NOMO-1 (cell line): ENCODE measurements around the gene CCNJL.
"Not testable (repeated sequence)": the region's sequence is repeated elsewhere in the genome, so short reads cannot be mapped to it uniquely, and the experiment has no call there.

Source experiments
- DNase-seq, 2 experiments: peaks; one replicate each; lab custom pipeline; 2025; ENCODE audit not compliant: unreplicated experiment in 2 of 2; lab: John Stamatoyannopoulos, UW

CCNJL gene, protein sequence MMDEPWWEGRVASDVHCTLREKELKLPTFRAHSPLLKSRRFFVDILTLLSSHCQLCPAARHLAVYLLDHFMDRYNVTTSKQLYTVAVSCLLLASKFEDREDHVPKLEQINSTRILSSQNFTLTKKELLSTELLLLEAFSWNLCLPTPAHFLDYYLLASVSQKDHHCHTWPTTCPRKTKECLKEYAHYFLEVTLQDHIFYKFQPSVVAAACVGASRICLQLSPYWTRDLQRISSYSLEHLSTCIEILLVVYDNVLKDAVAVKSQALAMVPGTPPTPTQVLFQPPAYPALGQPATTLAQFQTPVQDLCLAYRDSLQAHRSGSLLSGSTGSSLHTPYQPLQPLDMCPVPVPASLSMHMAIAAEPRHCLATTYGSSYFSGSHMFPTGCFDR

DNA sequence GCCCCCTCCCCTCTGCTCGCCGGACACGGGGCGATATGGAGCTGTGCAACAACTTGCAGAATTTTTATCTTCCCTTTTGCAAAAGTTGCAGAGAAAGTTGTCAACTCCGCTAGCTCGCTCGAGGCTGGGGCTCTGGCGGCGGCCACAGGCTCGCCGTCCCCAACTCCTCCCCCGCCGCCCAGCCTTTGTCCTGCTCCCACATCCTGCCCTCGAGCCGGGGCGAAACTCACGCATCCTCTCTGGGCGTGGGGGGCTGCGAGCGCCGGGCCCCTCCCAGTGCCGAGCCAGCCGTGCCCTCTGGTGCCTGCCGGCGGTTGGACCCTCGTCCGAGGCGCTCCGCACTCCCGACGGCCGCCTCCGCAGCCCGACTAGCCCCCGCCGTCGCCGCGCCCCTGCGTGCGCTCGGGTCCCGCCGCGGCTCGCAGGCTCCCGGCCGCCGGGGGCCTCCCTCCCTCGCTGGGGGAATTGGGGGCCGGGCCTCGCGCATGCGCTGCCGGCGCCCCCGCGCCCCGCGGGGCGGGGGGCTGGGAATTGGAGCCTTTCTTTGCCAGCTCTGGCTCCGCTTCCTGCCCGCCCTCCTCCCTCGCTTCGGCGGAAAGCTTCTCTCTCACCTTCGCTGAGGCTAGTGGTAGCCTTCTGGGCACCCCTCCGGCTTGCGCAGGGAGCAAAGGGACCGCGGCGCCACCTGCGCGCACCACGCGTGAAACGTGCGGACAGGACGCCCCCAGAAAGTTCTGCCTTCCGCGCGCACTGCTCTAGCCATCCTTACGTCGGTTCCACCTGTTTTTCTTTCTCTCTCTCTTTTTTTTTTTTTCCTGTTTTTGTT is at the start of gene CCNJL:
Gene CCNJL, minus strand, starts transcription at position 431 of the 826 bp plus-strand sequence. CDS start 641 bp downstream, outside the sequence.
- peak in 1 of 2 experiments; percentile 7 for DNase-seq

DNA sequence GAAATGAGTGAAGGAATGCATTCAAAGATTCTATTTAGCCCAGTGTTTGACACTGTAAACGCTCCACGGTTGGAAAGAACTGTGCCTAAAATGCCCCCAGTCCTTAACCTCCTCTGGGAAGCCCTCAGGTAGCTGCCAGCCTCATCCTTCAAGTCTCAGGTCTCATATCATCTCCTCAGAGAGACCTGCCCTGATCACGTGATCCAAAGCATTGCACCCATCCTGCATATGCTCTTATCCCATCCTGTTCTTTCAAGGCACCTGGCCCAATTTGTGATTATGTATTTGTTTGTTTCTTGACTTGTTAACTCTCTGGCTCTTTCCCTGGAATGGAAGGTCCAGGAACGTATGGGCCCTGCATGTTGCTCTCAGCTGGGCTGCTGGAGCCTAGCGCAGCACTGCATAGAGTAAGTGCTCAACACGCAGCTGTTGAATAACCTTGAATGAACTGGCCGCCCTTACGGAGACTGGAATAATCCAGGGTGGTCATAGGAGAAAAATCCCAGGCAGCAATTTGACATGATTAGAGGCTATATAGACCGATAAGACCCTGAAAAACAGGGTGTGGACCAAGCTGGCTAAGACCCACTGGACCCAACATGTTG is 49.4 kb upstream of the CCNJL start:
- DNase-seq, result no peak

DNA sequence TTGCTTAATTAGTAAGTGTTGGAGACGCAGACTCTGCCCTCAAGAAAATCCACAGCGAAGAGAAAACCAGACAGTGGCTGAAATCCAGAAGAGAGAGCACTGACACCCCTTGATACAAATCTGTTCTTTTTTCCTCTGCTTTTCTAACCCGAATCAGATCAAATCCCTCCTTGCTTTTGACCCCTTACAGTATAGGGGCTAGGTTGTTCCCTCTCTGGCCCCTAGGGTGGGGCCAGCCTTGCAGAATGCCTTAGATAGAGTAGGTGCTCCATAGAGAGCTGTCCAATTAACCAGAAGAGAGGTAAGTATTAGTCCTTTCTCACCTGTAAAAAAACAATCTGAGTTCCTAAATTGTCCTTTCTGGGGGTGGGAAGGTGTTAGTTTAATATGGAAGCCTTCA is 47.9 kb upstream of the CCNJL start:
- no peak for DNase-seq

DNA sequence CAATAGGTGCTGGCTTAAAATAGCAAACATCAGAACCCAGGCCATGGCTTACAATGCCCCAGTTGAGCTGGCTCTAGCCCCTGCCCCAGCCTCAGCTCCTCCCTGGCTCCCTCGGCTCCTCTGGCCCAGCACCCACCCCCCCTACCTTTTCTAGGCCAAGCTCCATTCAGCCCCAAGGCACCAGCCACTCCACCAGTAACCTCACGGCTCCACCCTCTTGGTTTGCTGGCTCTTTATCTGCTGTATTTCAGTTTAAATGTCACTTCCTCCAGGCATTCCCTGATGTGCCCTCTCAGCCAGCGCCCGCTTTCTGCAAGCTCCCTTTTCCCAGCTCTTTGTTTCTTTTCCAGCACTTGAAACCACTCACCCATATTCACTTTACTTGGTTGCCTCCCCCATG is 47.5 kb upstream of the CCNJL start:
- DNase-seq, result no peak

DNA sequence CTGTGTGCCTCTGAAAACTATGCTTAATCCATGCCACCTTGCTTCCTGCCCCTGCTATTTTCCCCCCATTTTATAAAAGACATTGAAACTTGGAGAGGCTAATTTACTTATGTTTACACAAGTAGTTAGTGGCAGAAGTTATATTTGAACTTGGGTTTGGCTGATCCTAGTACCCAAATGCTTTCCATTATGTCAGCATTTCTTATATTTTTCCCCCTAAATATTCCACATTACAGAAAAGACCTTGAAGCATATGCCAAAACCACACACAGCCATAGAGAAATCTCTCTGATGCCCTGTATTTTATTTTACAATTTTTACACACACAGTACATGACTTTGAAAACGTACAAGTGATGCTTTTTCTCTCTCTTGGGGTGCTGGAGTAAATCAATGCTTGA is 46.9 kb upstream of the CCNJL start:
- DNase-seq, result no peak

DNA sequence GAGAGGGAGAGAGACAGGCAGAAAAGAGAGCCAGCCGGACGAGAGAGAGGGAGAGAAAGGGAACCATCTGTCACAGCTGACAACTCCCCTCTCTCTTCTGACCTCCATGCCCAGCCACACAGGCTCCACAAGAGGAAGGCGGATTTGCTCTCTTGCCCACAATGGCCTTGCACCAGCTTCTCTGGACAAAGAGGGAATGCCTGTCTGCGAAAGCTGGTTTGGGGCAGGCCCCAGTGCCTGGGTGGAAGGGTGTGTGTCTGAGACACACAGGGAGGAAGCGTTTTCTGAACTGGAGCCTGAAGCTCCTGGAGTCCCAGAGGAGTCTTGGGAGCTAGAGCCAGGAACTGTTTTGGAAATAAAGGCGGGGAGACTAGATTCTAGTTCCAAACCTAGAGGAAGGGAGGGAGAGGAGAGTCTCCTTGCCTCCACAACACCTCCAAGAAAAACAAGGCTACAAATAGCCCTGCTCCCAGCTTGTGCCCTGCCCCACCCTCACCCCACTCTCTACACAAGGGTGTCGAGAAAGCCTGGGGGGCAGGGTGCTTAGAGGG is 45.6 kb upstream of the CCNJL start:
- DNase-seq, result no peak

DNA sequence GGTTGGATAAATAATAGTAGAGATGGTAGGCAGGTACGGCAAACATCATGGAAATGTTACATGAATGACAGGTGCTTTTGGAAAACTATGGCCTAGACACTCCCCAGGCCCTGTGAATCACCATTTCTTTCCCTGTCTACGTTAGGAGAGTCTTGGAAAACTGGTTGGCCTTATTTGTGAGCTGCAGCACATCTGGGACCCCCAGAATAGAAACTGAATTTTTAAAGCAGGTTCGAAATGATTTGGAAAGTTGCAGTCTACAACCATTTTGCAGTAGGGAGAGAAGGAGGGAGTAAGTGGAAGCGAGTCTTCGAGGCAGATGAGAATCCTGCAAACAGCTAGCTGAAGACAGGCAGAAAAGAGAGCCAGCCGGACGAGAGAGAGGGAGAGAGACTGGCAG is 45.0 kb upstream of the CCNJL start:
- DNase-seq, result no peak

DNA sequence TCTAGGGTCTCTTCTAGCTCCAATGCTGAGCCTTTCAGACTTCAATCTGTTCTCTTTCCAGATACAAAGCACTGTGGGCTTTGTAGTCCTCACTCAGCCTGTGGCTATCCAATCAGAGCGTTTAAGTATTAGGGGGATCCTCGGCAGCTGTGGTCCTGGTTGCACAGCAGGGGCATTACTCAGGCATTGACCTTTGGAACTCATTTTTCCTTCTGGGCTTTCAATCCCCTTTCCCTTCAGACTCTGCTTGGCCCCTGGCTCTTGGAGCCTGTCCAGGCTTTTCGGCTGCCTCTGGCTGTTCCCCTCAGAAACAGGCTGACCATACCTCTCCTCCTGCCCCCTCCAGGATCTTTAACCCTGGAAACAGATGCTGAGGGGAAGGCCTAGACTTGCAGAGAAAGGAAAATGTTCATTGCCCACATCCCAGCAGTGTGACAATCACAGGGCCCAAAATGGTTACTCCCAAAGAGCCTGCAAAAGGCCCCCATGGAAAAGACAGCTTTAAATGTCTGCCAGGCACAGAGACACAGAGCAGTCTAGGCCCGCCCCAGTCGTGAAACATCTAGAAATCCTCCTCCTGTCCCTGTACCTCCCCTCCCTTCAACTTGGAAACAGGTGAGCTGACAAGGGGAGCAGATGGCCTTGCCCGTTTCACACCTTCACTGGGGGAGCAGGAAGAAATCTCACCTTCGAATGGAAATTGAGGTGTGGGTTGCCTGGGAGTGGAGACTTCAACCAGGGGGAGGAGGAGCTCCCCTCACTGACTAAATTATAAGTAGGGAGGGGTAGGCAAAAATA is 44.4 kb upstream of the CCNJL start:
- no peak for DNase-seq

DNA sequence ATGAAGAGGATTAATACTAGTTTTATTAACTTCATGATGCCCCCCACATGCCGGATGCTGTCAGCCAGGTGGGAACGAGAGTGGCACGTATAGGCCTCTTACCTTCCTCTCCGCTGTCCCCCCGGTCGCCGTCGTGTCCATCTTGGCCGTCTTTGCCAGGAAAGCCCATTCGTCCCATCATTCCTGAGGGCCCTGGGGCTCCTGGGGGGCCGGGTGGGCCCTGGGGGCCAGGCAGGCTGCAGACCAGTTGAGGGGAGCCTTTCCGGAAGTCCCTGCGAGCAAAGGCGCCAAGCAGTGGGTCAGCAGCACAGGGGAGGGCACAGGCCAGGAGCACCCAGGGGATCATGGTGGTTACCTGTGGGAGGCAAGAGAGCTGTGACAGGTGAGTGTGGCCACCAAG is 42.3 kb upstream of the CCNJL start:
- DNase-seq, result no peak

DNA sequence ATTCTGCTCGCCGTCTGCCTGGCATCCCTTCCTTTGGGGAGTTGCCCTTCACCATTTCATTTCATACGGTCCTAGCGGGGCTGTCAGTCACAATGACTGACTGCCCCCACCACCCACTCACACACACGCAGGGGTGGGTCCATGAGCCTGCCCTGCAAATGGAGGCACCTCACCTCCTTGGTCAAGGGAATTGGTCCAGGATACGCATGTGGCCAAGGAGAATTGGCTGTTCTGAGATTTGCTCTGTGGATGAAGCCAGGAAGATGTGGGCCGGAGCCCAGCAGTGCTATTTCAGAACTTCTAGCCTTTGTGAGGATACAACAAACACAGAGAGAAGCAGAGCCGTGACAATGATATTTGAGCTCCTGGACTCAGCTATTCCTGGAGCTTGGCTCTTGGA is 41.0 kb upstream of the CCNJL start:
- no peak for DNase-seq

DNA sequence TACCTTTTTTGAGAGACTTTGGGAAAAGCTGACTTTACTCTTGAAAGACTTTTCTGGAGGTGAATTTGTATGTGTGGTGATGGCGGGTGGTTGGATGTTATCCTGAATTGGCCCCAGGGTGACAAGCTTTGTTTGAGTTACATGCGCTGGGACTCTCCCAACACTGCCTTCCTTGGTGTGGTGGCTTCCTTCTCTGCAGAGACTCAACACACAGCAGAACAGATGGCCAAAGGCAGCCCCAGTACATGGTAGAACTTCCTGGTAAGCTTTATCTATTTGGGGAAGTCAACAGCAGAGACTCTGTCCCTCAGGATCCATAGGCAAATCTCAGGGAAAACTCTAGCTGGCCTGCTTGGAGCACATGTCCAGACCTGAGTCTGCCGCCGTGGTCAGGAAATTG is 39.9 kb upstream of the CCNJL start:
- DNase-seq, result no peak

DNA sequence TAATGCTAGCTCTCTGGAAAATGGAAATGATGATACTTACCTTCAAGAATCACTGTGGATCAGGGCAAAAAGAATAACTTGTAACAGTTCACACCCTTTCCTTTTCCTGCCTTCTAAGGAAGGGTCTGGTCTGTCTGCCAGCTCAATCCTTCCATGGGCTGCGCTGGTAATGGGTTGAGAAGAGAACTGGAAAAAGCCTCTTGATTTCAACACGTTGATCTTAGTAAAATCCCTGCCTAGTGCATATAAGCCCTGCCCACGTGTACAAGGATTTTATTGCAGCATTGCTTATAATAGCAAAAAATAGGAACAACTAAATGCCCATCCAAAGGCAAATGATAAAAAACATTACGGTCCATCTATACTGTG is 37.6 kb upstream of the CCNJL start:
- no peak for DNase-seq

DNA sequence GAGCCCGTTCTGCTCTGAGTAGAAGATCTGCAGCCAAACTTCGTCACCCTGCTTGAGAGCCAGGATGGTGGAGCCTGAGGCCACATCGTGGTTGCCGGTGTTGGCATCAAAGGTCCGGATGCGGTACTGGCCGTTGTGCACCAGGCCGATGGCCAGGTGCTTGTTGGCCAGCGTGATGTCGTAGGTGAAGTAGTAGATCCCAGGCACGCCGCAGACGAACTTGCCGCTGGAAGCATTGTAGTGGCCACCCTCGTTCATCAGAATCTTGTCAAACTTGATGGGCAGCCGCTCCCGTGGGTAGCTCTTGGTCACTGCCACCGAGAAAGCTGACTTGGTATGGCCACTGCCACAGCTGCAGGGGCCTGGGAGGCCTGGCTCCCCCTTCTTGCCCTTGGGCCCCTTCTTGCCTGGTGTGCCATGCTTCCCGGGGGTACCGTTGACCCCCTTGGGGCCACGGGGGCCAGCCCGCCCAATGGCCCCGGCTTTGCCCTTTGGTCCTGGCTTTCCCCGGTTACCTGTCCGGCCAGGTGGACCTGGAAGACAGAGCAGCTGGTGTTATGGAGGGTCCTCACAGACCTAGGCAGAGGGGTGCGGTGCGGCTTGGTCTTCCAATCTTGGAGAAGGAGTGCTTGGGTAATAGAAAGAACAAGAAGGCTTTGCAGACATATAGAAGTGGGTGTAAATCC is 37.0 kb upstream of the CCNJL start:
- no peak for DNase-seq

DNA sequence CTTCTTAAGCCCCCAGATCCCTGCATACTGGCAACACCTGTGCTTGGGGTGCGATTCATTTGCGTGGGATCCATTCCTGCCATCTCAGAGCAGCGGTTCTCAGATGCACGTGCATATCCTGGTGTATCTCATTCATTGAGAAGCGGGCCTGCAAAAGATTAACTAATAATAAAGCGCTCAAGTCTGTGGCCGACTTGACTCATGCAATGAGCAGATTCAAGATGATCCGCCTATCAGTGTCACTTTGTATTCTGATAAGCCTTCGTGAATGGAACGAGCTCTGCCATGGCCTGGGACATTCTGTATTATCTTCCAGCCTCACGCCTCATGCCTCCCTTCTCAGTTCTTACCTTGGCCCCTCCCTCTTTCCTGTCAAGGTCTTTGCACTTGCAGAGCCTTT is 35.7 kb upstream of the CCNJL start:
- no peak for DNase-seq

DNA sequence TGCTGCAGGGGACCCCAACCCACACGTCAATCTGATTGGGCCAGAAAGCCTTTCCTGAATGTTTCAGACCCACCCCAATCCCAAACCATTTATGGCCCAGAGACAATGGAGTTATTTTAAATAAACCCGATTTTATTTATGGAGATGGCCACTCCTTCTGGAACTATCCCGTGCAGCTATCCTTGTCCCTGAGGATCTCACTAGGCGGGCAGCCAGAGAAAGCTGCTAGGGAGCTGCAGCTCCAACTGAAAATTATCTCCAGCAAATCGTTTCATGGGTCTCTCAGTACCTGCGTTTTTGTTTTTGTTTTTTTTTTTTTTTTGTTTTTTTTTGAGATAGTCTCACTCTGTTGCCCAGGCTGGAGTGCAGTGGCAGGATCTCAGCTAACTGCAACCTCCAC is 35.1 kb upstream of the CCNJL start:
- DNase-seq, result no peak

DNA sequence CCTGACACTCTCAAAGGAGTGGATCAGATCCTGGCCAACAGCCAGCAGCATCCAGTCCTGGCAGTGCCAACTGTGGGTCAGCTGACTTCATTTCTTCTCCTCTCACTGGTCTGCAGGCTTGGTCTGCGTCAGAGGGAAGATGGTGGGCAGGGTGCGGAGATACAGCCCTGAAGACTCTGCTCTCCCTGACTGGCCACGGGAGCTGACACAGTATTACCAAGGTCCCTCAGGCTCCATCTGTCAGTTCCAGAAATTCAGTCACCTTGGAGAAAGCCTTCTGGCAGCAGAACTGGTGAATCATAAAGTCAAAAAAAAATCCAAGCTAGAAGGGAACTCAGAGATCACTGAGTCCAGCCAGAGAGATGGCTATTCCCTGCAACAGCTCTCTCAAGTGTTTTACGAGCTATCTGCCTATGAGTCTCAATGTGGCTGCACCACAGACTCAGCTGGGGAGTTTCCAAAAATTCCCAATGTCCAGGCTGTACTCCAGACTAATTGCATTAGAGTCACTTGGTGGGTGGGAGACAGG is 30.1 kb upstream of the CCNJL start:
- no peak for DNase-seq

DNA sequence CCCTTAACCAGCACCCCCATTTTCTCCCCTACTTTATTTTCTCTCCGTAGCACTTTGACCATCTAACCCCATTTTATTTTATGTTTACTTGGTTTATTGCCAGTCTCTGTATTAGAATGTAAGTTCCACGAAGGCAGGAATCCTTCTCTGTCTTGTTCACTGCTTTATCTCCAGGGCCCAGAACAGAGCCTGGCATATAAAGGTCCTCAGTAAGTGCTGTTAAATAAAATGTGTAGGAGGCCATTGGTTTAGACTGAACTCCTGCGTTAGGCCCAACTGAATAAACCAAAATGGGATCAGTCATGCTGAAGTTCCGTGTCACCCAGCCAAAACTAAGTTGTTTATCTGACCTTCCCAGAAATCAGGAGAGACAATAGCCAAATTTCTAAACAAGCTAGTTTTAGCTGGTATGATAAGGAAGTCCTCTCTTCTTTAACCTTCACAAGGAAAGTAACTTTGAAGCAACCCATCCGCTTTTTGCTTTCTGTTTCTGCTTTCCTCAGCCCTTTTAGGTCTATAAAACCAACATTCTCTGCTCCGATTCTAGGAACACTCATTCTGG is 29.0 kb upstream of the CCNJL start:
- DNase-seq, result no peak

DNA sequence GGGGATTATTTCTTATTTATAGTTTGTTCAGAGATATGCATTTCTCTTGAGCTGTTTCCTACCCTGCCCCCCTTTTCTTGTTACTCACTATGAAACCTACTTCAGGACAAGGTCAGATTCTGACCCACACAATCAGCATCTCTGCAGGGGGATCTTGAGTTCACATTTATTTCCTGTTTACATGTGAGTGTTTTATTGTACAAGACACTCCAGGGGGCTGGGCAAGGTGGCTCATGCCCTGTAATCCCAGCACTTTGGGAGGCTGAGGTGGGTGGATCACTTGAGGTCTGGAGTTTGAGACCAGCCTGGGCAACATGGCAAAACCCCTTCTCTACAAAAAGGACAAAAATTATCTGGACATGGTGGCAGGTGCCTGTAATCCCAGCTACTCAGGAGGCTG is 28.1 kb upstream of the CCNJL start:
- not testable (repeated sequence) for DNase-seq

DNA sequence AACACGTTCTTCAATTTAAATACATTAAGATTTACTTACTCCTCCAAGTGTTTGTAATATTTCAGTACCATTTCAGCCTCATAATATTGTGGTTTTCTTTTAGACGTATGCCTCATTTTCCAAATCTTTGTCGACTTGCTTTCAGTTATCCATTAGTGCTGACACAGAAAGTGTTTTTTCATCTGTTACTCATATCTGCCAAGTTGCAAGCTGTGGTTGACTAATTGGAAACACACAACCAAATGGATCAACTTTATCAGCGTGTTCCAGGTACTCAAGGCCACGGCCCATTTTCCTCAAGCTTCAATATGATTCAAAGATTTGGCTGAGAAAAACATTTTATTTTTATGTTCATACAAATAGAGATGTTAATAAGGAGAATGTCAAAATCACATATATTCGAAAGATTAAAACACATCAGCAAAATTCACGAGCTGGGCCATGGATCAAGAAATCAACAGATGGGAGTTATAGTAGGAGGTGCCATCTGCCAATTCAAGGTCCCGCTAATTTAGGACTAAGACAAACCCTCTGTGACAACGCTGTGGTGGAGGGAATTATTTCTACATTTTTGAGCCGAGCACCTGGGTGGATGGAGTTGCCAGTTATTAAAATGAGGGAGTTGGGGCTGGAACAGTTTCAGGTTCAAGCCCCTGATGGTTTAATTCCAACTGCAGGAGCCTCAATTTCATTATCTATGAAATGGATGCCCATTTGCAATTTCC is 27.2 kb upstream of the CCNJL start:
- DNase-seq, result no peak
